ENCODE measurements around the gene ADAMTS10. TPM values are rescaled to one million over a fixed set of nuclear protein-coding genes. Genes with fewer than 3 reads are reported as not detected.

ADAMTS10 gene
- total and polyA plus RNA-seq, 2 of the 13 experiments (the other 11 are each of a cell fraction or from before 2014, with no cell fraction given), result 0.49 to 1.7 TPM

- intact Hi-C loops (cut with micrococcal nuclease; ENCODE audit: unreplicated experiment) (no loop called here), in situ Hi-C loops (cut with HindIII; ENCODE audit: extremely low pct_ligation_motif_present, low pct_unique_long_range_greater_than_20kb) (no loop called here)
Observed at GRCh38 chr19:8600816-8601215, 9.7 kb downstream of the ADAMTS10 start.

GRCh38 chr19:8600064-8600463 is 10.5 kb downstream of the ADAMTS10 start:
- CTCF ChIA-PET (ENCODE audit: low intra/inter-chr PET ratio, low total read pairs), result no interaction called here
- no peak for ATAC-seq

More at GRCh38 chr19:8600816-8601215, 9.7 kb downstream of the ADAMTS10 start:
- H3K27me3 ChIP-seq (ENCODE audit: control insufficient read depth in 1 of 2, insufficient read depth in 2 of 2, low read length in 2 of 2), result no peaks in the 10 kb centered on the region
- H3K79me2 ChIP-seq (ENCODE audit: insufficient read depth, low read length), result no peaks in the 10 kb centered on the region
- no peak overlapping the region for H3K4me3 ChIP-seq (replicated peaks in 1 of 3; ENCODE audit: insufficient read depth in 1 of 3, low read depth in 2 of 3, low read length in 3 of 3)
- DNase-seq (ENCODE audit: low spot score) (no peak), FAIRE-seq (no peak), ATAC-seq (no peak)
- ChIA-PET POLR2A (no interaction called here), CTCF (ENCODE audit: low intra/inter-chr PET ratio, low total read pairs) (no interaction called here)
- H3K27ac ChIP-seq (ENCODE audit: extremely low read length, insufficient read depth, low read length), result no peak overlapping the region
- H3K36me3 ChIP-seq (replicated peaks in 1 of 2; ENCODE audit: control insufficient read depth in 1 of 2, insufficient read depth in 2 of 2, low read length in 2 of 2), result no peaks in the 10 kb centered on the region
- H3K4me1 ChIP-seq (ENCODE audit: insufficient read depth, low read length), result no peaks in the 10 kb centered on the region
- TF ChIP-seq BRF2 (CRISPR knock-in tag; IDR thresholded peaks at IDR 0.05) (no peak), ARNT2 (CRISPR knock-in tag; IDR thresholded peaks at IDR 0.05; ENCODE audit: low read depth) (no peak), DMAP1 (CRISPR knock-in tag; IDR thresholded peaks at IDR 0.05) (no peak), REXO4 (CRISPR knock-in tag; IDR thresholded peaks at IDR 0.05; ENCODE audit: borderline replicate concordance) (no peak), HCFC1 (IDR thresholded peaks at IDR 0.05; ENCODE audit: low read depth, low read length) (no peak), ZNF558 (CRISPR knock-in tag; IDR thresholded peaks at IDR 0.05; ENCODE audit: borderline replicate concordance) (no peak), RCOR2 (CRISPR knock-in tag; IDR thresholded peaks at IDR 0.05) (no peak), ZNF569 (CRISPR knock-in tag; IDR thresholded peaks at IDR 0.05; ENCODE audit: borderline replicate concordance) (no peak), ZNF839 (CRISPR knock-in tag; IDR thresholded peaks at IDR 0.05; ENCODE audit: borderline replicate concordance) (no peak), ERF (CRISPR knock-in tag; IDR thresholded peaks at IDR 0.05) (no peak), FOXC1 (CRISPR knock-in tag; IDR thresholded peaks at IDR 0.05; ENCODE audit: borderline replicate concordance) (no peak)
- H3K9ac ChIP-seq (ENCODE audit: insufficient read depth, low read depth, low read length), result no peak overlapping the region
- no peaks in the 10 kb centered on the region for H4K20me1 ChIP-seq (ENCODE audit: insufficient read depth, low read length)
- H3K4me2 ChIP-seq (ENCODE audit: low read depth, low read length), result no peak overlapping the region
- BruUV-seq (replicated peaks), result no TSS peak
- H3K9me3 ChIP-seq (ENCODE audit: low read length), result peaks cover 4% of the 10 kb centered on the region; the same call in 1 of the 2 replicates
- WGBS (ENCODE audit: low lambda C conversion rate), result 91% methylated on average over 14 of the region's 16 CpGs
- no peak overlapping the region for H2AFZ ChIP-seq (ENCODE audit: low read length)

More at GRCh38 chr19:8600064-8600463, 10.5 kb downstream of the ADAMTS10 start:
- no peaks in the 10 kb centered on the region for H3K36me3 ChIP-seq (replicated peaks in 1 of 2; ENCODE audit: control insufficient read depth in 1 of 2, insufficient read depth in 2 of 2, low read length in 2 of 2)
- TF ChIP-seq ZNF629 (CRISPR knock-in tag; conservative IDR thresholded peaks at IDR 0.05) (peak; percentile 72), FOXA1 (IDR thresholded peaks at IDR 0.05) (no peak), FOXA1 (CRISPR knock-in tag; IDR thresholded peaks at IDR 0.05) (no peak), ZSCAN25 (CRISPR knock-in tag; IDR thresholded peaks at IDR 0.05) (no peak), NONO (IDR thresholded peaks at IDR 0.05) (no peak), NONO (CRISPR knock-in tag; conservative IDR thresholded peaks at IDR 0.05) (no peak)
- intact Hi-C loops (cut with micrococcal nuclease; ENCODE audit: unreplicated experiment) (no loop called here), in situ Hi-C loops (cut with HindIII; ENCODE audit: extremely low pct_ligation_motif_present, low pct_unique_long_range_greater_than_20kb) (no loop called here)
- no peaks in the 10 kb centered on the region for H3K27me3 ChIP-seq (ENCODE audit: control insufficient read depth in 1 of 2, insufficient read depth in 2 of 2, low read length in 2 of 2)
- H3K4me1 ChIP-seq (ENCODE audit: insufficient read depth, low read length), result no peaks in the 10 kb centered on the region
- no peak overlapping the region for H3K27ac ChIP-seq (ENCODE audit: extremely low read length, insufficient read depth, low read length)
- H4K20me1 ChIP-seq (ENCODE audit: insufficient read depth, low read length), result no peaks in the 10 kb centered on the region
- no peaks in the 10 kb centered on the region for H3K79me2 ChIP-seq (ENCODE audit: insufficient read depth, low read length)
- POLR2A ChIA-PET, result no interaction called here
- H3K4me3 ChIP-seq (replicated peaks in 1 of 3; ENCODE audit: insufficient read depth in 1 of 3, low read depth in 2 of 3, low read length in 3 of 3), result no peak overlapping the region
- no peak for FAIRE-seq
- no peak for DNase-seq (ENCODE audit: low spot score)
- H3K4me2 ChIP-seq (ENCODE audit: low read depth, low read length), result no peak overlapping the region
- no peak overlapping the region for H3K9ac ChIP-seq (ENCODE audit: insufficient read depth, low read depth, low read length)
- 93% methylated on average over 2 of the region's 2 CpGs for WGBS (ENCODE audit: low lambda C conversion rate)
- BruUV-seq (replicated peaks), result no TSS peak
- peaks cover 4% of the 10 kb centered on the region; the same call in 1 of the 2 replicates for H3K9me3 ChIP-seq (ENCODE audit: low read length)
- H2AFZ ChIP-seq (ENCODE audit: low read length), result no peak overlapping the region

Data from HepG2 (cell line).